C4-2B (cell line): Measurements from ENCODE around the gene LTC4S.

Experiments
- H3K27ac ChIP-seq: fragments of 450-650 bp; 2 replicates; pipeline ENCODE4 v1.5.1; 2017
- CTCF ChIP-seq: fragments of 450-650 bp; conservative IDR thresholded peaks from 2 replicates; pipeline ENCODE4 v1.5.1; 2017; ENCODE audit warnings: mild to moderate bottlenecking
- ZFX ChIP-seq: fragments of 450-650 bp; IDR thresholded peaks from 2 replicates; pipeline ENCODE4 v1.6.1; 2017

LTC4S gene

DNA sequence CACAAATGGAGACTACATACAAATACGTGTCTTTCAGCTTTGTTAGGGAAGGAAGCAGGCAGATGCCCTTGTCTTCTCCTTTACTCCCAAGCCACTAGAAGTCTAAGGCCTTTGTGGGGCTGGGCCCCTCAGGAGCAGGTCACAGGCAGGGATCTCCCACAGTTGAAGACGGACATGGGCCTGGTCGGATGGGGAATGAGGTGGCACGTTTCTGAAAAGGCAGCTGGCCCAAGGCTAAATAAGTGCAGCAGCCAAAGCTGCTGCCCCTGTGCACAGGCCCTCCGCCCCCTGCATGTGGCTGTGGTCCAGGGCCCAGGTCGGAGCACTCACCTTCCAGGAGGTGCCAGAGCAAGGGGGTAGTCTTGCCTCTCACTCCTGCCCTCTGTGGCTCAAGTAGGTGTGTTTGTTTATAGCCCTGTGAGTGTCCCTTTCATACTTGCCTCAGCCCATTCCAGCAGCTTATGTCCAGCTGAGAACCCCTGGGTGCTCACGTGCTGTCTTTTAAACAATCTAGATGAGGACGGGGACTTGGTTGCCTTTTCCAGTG is 28.7 kb downstream of the LTC4S start:
- peak overlapping the region; percentile 13 for H3K27ac ChIP-seq

DNA sequence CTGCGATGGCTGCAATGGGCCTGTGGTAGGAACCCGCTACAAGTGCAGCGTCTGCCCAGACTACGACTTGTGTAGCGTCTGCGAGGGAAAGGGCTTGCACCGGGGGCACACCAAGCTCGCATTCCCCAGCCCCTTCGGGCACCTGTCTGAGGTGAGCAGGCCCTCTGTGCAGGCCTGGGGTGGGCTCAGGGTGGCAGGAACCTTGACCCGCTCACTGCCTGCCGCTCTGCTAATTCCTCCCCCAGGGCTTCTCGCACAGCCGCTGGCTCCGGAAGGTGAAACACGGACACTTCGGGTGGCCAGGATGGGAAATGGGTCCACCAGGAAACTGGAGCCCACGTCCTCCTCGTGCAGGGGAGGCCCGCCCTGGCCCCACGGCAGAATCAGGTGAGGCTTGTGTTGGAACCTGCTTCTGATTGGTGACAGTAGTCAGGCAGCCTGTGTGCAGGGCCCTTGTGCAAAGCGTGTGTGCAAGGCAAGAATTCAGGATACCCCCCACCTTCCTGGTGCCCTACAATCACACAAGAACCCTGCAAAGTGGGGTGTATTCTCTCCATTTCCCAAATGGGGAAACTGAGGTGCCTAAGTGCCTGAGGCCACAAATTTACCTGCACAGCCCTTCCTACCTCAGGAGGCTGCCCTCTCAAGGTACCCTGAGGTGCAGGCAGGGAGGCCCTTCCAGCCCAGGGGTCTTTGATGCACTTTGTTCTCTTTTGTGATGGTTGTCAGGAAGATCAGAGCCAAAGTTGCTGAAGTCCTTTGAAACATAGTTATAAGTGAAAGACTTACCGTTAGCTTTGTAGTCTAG is 30.4 kb downstream of the LTC4S start:
- TF ChIP-seq ZFX (no peak), CTCF (no peak)
- H3K27ac ChIP-seq, result no peak overlapping the region

More for the DNA sequence above, 28.7 kb downstream of the LTC4S start:
- no peak for TF ChIP-seq ZFX
- no peak for TF ChIP-seq CTCF

- TF ChIP-seq ZFX (no peak), CTCF (no peak)
- no peak overlapping the region for H3K27ac ChIP-seq
These were observed 30.9 kb downstream of the LTC4S start for GRCh38 chr5:179824745-179825112.

GRCh38 chr5:179825655-179826182 is 31.9 kb downstream of the LTC4S start:
- no peak overlapping the region for H3K27ac ChIP-seq
- no peak for TF ChIP-seq CTCF
- TF ChIP-seq ZFX, result no peak

GRCh38 chr5:179827680-179828079 is 33.9 kb downstream of the LTC4S start:
- no peak for TF ChIP-seq ZFX
- no peak for TF ChIP-seq CTCF
- no peak overlapping the region for H3K27ac ChIP-seq

GRCh38 chr5:179828756-179829421 is 35.1 kb downstream of the LTC4S start:
- no peak overlapping the region for H3K27ac ChIP-seq
- no peak for TF ChIP-seq ZFX
- TF ChIP-seq CTCF, result no peak
